AG20443 (cell line): Measurements from ENCODE around the gene BST1.
"Not testable (repeated sequence)": the region's sequence is repeated elsewhere in the genome, so short reads cannot be mapped to it uniquely, and the experiment has no call there.

Experiments used
- DNase-seq: peaks from one replicate; pipeline ENCODE4 v3.0.0; 2012; ENCODE audit warnings: low spot score, mixed read lengths

The BST1 gene

DNA sequence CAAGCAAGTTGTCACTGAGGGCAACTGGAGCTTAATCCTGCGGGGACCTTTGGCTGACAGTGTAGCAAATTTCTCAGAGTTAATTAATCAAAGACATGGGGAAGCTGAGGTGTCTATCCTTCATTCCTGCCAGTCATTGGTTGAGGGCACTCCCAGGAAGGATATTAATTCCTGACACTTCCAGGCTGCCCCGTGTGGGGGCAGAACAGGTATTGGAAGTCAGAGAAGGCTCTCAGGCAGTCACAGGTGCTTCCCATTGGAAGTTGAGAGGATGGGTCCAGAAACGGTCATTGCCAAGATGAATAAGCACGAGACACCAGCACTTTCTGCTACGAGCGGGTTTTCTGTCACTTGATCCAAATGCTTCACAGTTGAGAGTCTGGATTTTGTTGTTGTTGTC, 46.1 kb downstream of the BST1 start:
- no peak for DNase-seq

- no peak for DNase-seq
These were observed 48.3 kb downstream of the BST1 start for GRCh38 chr4:15751153-15751552.

- DNase-seq: no peak
These were observed 50.2 kb downstream of the BST1 start for GRCh38 chr4:15753081-15753480.

DNA sequence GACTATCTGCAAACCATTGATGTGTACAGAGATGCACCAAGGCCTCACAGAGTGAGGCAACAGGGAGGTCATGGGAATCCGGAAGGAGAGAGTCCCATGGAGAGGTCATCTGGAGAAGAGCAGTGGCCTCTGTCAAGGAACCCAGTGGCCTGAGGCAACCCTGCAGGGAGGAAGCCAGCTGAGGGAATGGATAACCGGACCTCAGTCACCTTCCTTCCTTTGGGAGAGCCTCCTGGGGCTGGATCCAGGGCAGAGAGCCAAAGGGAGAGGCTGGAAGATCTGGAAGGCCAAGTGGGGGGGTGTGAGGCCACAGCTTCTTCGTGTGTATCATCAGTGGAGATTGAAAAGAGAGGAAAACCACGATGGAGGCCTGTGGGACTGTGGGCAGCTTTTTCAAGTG, 50.9 kb downstream of the BST1 start:
- no peak for DNase-seq

DNA sequence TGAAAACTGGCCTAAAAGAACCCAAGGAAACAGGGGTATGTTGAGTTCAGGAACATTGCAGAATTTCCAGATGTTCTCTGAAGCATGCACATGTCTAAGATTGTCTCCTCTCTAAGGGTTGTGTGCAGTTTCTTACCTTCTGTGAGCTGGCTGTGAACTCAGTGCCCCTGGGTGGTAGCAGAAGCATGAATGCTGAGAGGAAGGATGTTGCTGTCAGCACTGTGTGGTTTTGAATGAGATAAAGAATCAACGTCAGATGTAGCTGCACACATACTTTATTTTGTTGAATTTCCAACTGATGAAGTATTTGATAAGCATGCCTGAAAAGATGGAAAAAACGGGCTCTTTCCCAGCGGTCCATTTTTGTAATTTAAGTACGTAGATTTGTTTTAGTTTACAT, 51.5 kb downstream of the BST1 start:
- no peak for DNase-seq

DNA sequence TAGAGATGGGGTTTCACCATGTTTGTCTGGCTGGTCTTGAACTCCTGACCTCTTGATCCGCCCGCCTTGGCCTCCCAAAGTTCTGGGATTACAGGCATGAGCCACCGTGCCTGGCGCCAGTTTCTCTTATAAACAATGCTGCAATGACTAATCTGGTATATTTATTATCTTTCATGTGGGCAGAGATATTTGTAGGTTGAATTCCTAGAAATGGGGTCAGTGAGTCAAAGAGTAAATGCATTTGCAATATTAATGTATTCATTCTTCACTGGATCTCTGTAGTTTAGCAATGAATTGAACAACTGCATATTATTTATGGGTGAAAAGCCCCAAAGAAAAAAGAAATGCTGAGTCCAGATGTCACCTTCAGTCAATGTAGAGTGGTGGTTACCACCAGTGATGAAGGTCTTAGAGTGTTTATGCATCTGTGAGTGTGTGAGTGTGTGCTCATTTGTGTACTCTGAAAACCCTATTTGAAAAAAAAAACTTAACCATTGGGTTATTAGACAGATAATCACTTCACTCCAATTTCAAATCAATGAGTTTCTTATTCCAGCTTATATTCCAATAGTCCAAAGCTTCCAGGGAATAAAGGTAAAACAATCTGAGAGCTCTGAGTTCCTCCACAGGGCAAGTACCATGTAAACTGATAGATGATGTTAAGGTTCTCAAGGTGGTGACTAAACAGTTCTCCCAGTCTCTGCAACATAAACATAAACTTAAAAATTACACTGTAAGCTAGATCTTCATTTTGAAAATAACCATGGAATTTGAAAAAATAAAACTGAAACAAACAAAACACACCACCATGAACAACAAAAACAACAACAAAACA, 52.7 kb downstream of the BST1 start:
- DNase-seq: no peak

GRCh38 chr4:15756361-15756861, 53.5 kb downstream of the BST1 start:
- no peak for DNase-seq

GRCh38 chr4:15757054-15757453, 54.2 kb downstream of the BST1 start:
- no peak for DNase-seq

DNA sequence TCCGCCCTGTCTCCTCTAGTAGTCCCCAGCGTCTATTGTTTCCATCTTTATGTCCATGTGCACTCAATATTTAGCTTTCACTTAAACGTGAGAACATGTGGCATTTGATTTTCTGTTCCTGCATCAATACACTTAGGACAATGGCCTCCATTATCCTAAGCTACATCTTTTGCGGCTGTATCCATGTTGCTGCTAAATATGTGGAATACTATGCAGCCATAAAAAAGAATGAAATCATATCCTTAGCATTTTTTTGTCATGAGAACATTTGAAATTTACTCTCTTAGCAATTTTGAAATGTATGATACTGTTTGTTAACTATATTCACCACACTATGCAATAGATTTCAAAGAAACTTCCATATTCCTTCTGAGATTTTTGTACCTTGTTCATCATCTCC, 55.4 kb downstream of the BST1 start:
- DNase-seq: no peak

GRCh38 chr4:15762460-15762859, 59.6 kb downstream of the BST1 start:
- not testable (repeated sequence) for DNase-seq

- DNase-seq: no peak
These were observed 62.5 kb downstream of the BST1 start for GRCh38 chr4:15765391-15765790.

GRCh38 chr4:15765910-15766697, 63.2 kb downstream of the BST1 start:
- DNase-seq: no peak

- no peak for DNase-seq
These were observed 64.0 kb downstream of the BST1 start for GRCh38 chr4:15766821-15767220.

GRCh38 chr4:15769202-15769601, 66.3 kb downstream of the BST1 start:
- no peak for DNase-seq

GRCh38 chr4:15771216-15772058, 68.6 kb downstream of the BST1 start:
- no peak for DNase-seq

DNA sequence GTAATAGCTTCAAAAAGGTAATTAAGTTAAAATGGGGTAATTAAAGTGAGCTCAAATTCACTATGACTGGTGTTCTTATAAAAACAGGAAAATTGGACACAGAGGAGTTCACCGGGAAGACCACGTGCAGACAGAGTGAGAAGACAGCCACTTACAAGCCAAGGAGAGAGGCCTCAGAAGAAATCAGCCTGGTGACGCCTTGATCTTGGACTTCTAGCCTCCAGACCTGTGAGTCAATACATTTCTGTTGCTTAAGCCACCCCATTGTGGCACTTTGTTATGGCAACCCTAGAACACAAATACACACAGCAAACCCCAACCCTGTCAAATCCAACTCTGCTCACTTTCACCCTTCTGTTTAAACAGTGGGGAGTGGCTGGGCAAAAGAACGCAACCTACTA, 71.2 kb downstream of the BST1 start:
- no peak for DNase-seq

DNA sequence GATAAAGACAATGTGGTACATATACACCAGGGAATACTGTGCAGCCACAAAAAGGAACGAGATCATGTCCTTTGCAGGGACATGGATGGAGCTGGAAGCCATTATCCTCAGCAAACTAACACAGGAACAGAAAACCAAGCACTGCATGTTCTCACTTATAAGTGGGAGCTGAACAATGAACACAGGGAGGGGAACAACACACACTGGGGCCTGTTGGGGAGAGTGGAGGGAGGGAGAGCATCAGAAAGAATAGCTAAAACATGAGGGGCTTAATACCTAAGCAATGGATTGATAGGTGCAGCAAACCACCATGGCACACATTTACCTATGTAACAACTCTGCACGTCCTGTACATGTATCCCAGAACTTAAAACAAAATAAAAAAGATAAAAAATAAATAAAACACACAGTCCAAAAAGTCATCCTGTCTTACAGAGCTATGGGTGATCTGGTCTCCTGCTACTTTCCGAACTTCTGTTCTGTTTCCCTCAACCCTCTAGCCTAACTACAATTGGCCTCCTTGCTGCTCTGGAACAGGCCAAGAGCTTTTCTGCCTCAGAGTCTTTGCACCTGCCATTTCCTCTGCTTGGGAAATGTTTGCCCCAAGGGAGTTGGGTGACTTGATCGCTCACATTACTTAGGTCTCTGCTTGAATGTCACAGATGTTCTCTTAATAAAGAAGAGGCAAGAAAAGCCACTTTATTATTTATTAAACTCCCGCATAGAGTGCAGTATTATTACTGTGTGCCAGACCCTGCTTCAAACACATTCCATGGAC, 74.2 kb downstream of the BST1 start:
- DNase-seq: no peak

- DNase-seq: no peak
These were observed 74.9 kb downstream of the BST1 start for GRCh38 chr4:15777697-15778288.

DNA sequence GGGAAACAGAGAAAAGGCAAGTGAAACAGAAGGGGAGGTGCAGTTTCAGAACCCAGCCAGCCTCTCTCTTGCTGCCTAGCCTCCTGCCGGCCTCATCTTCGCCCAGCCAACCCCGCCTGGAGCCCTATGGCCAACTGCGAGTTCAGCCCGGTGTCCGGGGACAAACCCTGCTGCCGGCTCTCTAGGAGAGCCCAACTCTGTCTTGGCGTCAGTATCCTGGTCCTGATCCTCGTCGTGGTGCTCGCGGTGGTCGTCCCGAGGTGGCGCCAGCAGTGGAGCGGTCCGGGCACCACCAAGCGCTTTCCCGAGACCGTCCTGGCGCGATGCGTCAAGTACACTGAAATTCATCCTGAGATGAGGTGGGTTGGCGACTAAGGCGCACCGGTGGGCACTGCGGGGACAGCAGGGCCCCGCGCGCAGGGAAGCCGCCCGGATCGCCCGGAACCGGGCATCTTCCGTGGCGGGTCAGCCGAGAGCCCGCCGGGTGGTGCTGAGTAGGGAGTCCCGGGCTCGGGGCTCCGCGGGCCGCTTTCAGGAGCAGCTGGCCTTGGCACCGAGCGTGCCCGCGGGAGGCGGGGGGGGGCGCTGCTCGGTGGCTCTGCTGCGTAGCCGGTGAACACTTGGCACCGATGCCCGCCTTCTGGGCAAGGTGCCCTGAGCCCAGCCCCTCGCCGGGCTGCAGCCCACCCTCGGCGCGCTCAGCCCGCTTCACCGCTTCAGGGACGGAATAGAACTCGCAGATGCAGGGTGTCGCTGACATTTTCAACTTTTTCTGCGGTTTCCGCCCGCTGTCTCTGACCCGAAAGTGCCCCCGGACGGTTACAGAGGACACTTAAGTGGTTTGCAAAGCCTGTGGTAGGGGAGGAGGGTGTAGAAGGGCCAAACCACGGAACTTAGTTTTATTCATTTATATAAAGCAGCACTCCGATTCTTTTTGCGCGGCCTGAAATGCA, 75.7 kb downstream of the BST1 start, which contains the start of gene CD38:
CD38 (plus strand) TSS at position 40 of the 953 bp plus-strand sequence; CDS start at position 127, 87 bp downstream.
- DNase-seq: peak; percentile 41

- peak; percentile 69 for DNase-seq
These were observed 76.4 kb downstream of the BST1 start for GRCh38 chr4:15779306-15779705.
